Heart right ventricle (tissue), 16 donors: ENCODE data around the gene ZNF341. TPM values are rescaled to one million over a fixed set of nuclear protein-coding genes. Genes with fewer than 3 reads are reported as not detected.

ENCODE experiments used
- ATAC-seq, 8 donors: fragments of 200-7000 bp; cut with Tn5 transposase; one replicate each; pipeline ENCODE4 v1.9.1; 2020; ENCODE audit warnings: mild to moderate bottlenecking in 8 of 8, moderate library complexity in 8 of 8, moderate number of reproducible peaks in 1 of 8
- DNase-seq, 2 donors: peaks; one replicate each; pipeline ENCODE4 v3.0.0-alpha.2; 2020
- H3K27ac ChIP-seq, 10 donors: fragments of 200-600 bp; sonication (generic) in 2 of 10; one replicate each; pipeline versions ENCODE4 v1.5.0 to v1.8.0; 2020 to 2022; ENCODE audit warnings: mild to moderate bottlenecking in 3 of 10
- H3K27me3 ChIP-seq, 7 donors: fragments of 200-600 bp; one replicate each; pipeline ENCODE4 v1.8.0; 2021 to 2022; ENCODE audit warnings: mild to moderate bottlenecking in 2 of 7
- H3K36me3 ChIP-seq, 9 donors: fragments of 200-600 bp; sonication (generic) in 1 of 9; one replicate each; pipeline versions ENCODE4 v1.5.0 to v1.8.0; 2020 to 2022; ENCODE audit warnings: mild to moderate bottlenecking in 2 of 9
- H3K4me1 ChIP-seq, 9 donors: fragments of 200-600 bp; sonication (generic) in 1 of 9; one replicate each; pipeline versions ENCODE4 v1.5.0 to v1.8.0; 2020 to 2022; ENCODE audit warnings: mild to moderate bottlenecking in 4 of 9
- H3K4me3 ChIP-seq, 10 donors: fragments of 200-600 bp; sonication (generic) in 2 of 10; one replicate each; pipeline versions ENCODE4 v1.5.0 to v1.8.0; 2020 to 2022; ENCODE audit warnings: mild to moderate bottlenecking in 7 of 10, moderate library complexity in 2 of 10
- H3K9me3 ChIP-seq, 11 donors: fragments of 200-600 bp in 10 of 11; sonication (generic) in 2 of 11; one replicate each; pipeline versions ENCODE4 v1.5.0 to v1.8.0; 2013 to 2022; ENCODE audit warnings: mild to moderate bottlenecking in 2 of 11, control low read depth in 1 of 11, moderate library complexity in 1 of 11
- CTCF ChIP-seq, 9 donors: fragments of 200-600 bp; sonication (generic) in 2 of 9; IDR thresholded peaks; one replicate each; pipeline versions ENCODE4 v1.5.0 to v1.8.0; 2021 to 2022; ENCODE audit warnings: antibody characterized with exemption in 9 of 9, mild to moderate bottlenecking in 5 of 9, moderate library complexity in 1 of 9
- WGBS, 2 donors: extraction: QIAGEN DNeasy Blood & Tissue Kit; methylation state at CpG; one replicate each; pipeline ENCODE4 v1.1.7; 2013; ENCODE audit warnings: inconsistent platforms in 1 of 2; 5-methylcytosine and 5-hydroxymethylcytosine counted together
- intact Hi-C, 10 donors: fragments of 100-400 bp; cut with DNase I; formaldehyde crosslinking; loops; one replicate each; pipeline versions ENCODE4 v1.11.1 to v1.14.2; 2022
- polyA plus RNA-seq, 2 donors: library from polyadenylated mRNA; stranded (reverse); fragments of 200-250 nt; gene quantifications; one replicate each; pipeline ENCODE4 v1.2.3, GENCODE V29; 2013
- total RNA-seq, 10 donors: library from RNA; stranded (reverse); fragmentation: NEBNext Ultra II Directional in 3 of 10; extraction: Animal tissue kit (Norgen Biotek cat#: 25700) in 3 of 10; gene quantifications; one replicate each; pipeline versions ENCODE4 v1.2.1 to v1.2.4, GENCODE V29; 2021 to 2023
- donor health status: Arrhythmogenic right ventricular cardiomyopathy.
- donor health status: ischemic (EF 13 %, LVEDD 7.1; RV severe dilation, severe dysfunction).
- donor health status: healthy with polysubstance abuse.
- donor health status: DM: no; HTN: yes; CAD: no.
- donor health status: DM: no; HTN: no; CAD: no.
- donor health status: ischemic (EF 25% LVEDD 6.9; RV normal size, moderate dysfunction).
- donor health status: ischemic (EF 25% LVEDD 5.7; RV mildly dilated, moderate dysfunction).
- donor health status: healthy.
- donor health status: DM: yes; HTN: yes; CAD: no.
- donor health status: Ischemic cardiomyopathy.
- donor health status: ischemic (EF 35%, LVEDD 5.7; RV mildly dilated, moderate dysfunction).
- donor health status: nonischemic (EF 11% LVEDD 7.7; RV severe dilation, severe dysfunction).
- donor health status: DM: yes; HTN: yes; CAD: no.
- donor health status: PGD.
- donor health status: ischemic (EF 29% LVEDD 5.4; RV normal size, mild dysfunction).
- donor health status: nonischemic (EF 23%, LVEDD 6.1; RV moderate dilation, normal function).

Gene ZNF341
- total and polyA plus RNA-seq, 12 donors = 0.85 to 3.7 (median 1.7) TPM

DNA sequence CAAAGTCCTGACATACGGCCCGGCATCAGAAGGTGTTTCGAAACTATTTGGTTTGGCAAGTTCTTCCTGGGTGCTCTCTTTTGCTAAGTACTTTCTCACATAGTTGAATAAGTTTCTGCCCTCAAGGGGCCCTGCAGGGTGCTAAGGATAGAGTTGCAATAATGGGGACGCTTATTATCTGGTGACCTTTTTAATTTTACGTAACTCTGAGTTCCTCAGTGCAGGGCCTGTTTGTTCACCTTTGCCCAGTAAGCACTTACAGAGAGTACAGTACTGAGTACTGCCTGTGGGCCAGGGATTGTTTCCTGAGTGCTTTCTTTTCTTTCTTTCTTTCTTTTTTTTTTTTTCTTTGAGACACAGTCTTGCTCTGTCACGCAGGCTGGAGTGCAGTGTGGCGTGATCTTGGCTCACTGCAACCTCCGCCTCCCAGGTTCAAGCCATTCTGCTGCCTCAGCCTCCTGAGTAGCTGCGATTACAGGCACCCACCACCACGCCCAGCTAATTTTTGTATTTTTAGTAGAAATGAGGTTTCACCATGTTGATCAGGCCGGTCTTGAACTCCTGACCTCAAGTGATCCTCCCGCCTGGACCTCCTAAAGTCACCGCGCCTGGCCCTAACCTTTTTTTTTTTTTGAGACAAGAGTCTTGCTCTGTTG lies 7.2 kb upstream of the ZNF341 start:
- intact Hi-C loops = no loop called here
- ATAC-seq (no peak), DNase-seq (no peak)
- no peaks in the 10 kb centered on the region for H3K27me3 ChIP-seq
- TF ChIP-seq CTCF (IDR thresholded peaks at IDR 0.05) = no peak
- no peaks in the 10 kb centered on the region for H3K9me3 ChIP-seq
- peak overlapping the region in 1 of 10 donors; percentile 44 for H3K27ac ChIP-seq
- H3K4me3 ChIP-seq = no peak overlapping the region
- peaks cover 0 to 10% (median 3%) of the 10 kb centered on the region in 9 donors for H3K4me1 ChIP-seq
- 87 to 93% methylated on average over 14 of the region's 14 CpGs for whole genome bisulfite sequencing, 2 donors
- H3K36me3 ChIP-seq = no peaks in the 10 kb centered on the region

GRCh38 chr20:33725607-33726264 lies 6.1 kb upstream of the ZNF341 start:
- Histone ChIP-seq H3K27me3 (no peaks in the 10 kb centered on the region), H3K4me1 (peaks cover 0 to 3% (median 0%) of the 10 kb centered on the region in 9 donors), H3K4me3 (no peak overlapping the region), H3K9me3 (no peaks in the 10 kb centered on the region), H3K27ac (no peak overlapping the region), H3K36me3 (no peaks in the 10 kb centered on the region)
- intact Hi-C loops = no loop called here
- 74 to 81% methylated on average over 7 of the region's 7 CpGs for WGBS, 2 donors
- DNase-seq (no peak), ATAC-seq (no peak)
- TF ChIP-seq CTCF (IDR thresholded peaks at IDR 0.05) = no peak

GRCh38 chr20:33727115-33727479 lies 4.7 kb upstream of the ZNF341 start:
- Histone ChIP-seq H3K4me3 (no peak overlapping the region), H3K9me3 (no peaks in the 10 kb centered on the region), H3K4me1 (peaks cover 0 to 7% (median 5%) of the 10 kb centered on the region in 9 donors), H3K27ac (no peak overlapping the region), H3K27me3 (no peaks in the 10 kb centered on the region), H3K36me3 (no peaks in the 10 kb centered on the region)
- DNase-seq (no peak), ATAC-seq (no peak)
- intact Hi-C loops = no loop called here
- 94% methylated on average over 5 of the region's 5 CpGs for WGBS, 2 donors
- no peak for TF ChIP-seq CTCF (IDR thresholded peaks at IDR 0.05)

GRCh38 chr20:33727806-33728205 lies 4.0 kb upstream of the ZNF341 start:
- Histone ChIP-seq H3K27ac (no peak overlapping the region), H3K9me3 (no peaks in the 10 kb centered on the region), H3K27me3 (no peaks in the 10 kb centered on the region), H3K36me3 (no peaks in the 10 kb centered on the region), H3K4me3 (no peak overlapping the region), H3K4me1 (peaks cover 2 to 12% (median 10%) of the 10 kb centered on the region in 9 donors)
- no peak for TF ChIP-seq CTCF (IDR thresholded peaks at IDR 0.05)
- intact Hi-C loops = no loop called here
- WGBS, 2 donors = 90 to 91% methylated on average over 3 of the region's 3 CpGs
- no peak for ATAC-seq
- no peak for DNase-seq
